Erythroblast (primary cell): ENCODE results near the gene SIGLEC6.

Experiments used
- DNase-seq, 2 experiments: peaks; one replicate each; lab custom pipeline; 2025; lab: John Stamatoyannopoulos, UW
- GATA1 ChIP-seq: IDR thresholded peaks from 2 replicates; pipeline ENCODE4 v1.6.1; 2011; ENCODE audit warnings: low read depth, mild to moderate bottlenecking, control low read depth, low read length, moderate library complexity
- POLR2A ChIP-seq: IDR thresholded peaks from 2 replicates; pipeline ENCODE4 v1.6.1; 2011; ENCODE audit warnings: mild to moderate bottlenecking, low read length

The SIGLEC6 gene

GRCh38 chr19:51559240-51559639 is 27.8 kb upstream of the SIGLEC6 start:
- TF ChIP-seq GATA1 (no peak), POLR2A (no peak)

DNA sequence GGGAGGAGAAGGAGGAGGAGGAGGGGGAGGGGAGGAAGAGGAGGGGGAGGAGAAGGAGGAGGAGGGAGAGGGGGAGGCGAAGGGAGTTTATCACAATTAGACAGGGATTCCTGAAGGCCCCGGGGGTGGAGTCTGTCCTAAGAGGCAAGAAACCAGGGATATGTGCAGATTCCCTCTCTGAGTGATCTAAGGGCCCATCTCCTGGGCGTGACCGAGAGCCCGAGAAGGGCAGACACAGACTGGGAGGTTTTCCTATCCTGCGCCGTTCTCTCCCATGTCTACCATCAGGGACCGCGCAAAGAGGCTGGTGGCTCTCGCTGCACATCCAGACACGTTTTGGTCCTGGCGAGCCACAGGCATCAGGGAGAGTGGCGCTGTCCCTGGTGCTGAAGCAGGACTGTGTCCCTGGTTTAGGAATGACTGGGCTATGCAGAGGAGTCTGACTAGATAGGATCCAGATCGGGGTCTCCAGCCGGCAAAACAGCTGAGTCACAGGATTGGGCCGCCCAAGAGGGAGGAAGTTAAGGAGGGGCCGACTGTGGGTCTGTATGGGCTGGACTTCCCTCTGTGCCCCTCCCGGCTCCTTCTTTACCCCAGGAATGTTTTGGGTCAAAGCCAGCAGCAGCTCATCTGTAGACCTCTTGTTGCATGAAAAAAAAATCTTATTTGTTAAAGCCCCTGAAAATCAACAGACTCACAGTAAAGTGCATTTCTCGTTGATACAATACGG is 21.7 kb upstream of the SIGLEC6 start:
- DNase-seq: peak; percentile 76 to 86
- TF ChIP-seq GATA1 (no peak), POLR2A (no peak)

More at GRCh38 chr19:51559240-51559639, 27.8 kb upstream of the SIGLEC6 start:
- DNase-seq: no peak

DNA sequence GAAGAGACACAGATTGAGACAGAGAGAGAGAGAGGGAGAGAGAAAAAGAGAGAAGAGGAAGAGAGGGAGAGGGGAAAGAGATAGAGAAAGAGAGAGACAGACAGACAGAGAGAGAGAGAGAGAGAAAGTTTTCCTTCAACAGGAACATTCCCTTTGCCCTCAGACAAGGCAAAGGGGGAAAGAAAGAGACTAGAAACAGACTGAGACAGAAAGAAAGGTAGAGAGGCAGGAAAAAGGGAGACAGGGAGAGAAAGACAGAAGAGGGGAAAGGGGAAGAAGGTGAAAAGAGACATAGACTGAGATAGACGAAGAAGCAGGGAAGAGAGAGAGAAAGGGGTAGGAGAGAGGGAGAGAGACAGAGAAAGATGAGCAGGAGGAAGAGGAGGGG is 21.1 kb upstream of the SIGLEC6 start:
- no peak for DNase-seq
- no peak for TF ChIP-seq POLR2A
- no peak for TF ChIP-seq GATA1

- DNase-seq: no peak
- TF ChIP-seq GATA1: no peak
- no peak for TF ChIP-seq POLR2A
Measured at GRCh38 chr19:51551673-51552432, 20.4 kb upstream of the SIGLEC6 start.

DNA sequence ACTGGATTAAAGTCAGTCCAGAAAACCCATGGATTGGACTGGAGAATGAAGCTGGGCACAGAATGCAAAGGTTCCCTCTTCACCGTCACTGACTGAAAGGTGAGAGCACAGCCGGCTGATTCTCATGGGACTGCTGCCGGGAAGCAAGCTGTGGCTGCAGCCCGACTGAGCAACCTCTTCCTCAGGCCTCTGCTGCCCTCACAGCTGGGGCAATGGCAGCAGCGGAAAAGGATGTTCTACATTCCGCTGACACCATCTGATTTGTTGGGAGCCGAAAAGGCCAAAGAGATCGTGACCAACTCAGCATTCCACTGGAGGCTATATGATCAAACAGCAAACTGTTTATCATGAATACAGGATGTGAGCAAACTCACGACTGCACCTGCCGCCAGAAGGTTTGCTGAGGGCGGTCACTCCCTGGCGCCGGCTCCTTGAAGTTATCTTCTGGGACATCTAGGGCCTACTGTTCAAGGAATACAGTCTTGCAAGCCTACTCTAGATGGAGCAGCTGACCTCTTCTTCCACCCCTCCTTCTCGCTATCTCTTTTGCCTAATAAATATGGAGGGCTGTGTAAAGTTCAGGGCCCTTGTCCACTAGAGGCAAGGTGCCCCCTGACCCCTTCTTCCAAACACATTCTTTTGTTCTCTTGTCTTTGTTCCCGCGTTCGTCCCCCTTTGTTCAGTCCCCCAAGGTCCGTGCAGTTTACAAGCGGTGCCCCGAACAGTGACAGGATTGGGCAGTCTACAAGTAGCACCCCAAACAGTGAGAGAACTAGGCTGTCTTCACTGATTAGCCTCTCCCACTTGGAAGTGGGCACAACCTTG is 19.6 kb upstream of the SIGLEC6 start:
- no peak for DNase-seq
- no peak for TF ChIP-seq GATA1
- peak; percentile 29 for TF ChIP-seq POLR2A

- peak; percentile 55 for TF ChIP-seq POLR2A
- TF ChIP-seq GATA1: no peak
- DNase-seq: peak; percentile 43 to 68
Measured at GRCh38 chr19:51549533-51550324, 18.3 kb upstream of the SIGLEC6 start.

GRCh38 chr19:51548891-51549305 is 17.4 kb upstream of the SIGLEC6 start:
- DNase-seq: no peak
- no peak for TF ChIP-seq POLR2A
- no peak for TF ChIP-seq GATA1

- peak; percentile 77 to 84 for DNase-seq
- TF ChIP-seq POLR2A: no peak
- no peak for TF ChIP-seq GATA1
Measured at GRCh38 chr19:51548213-51548651, 16.8 kb upstream of the SIGLEC6 start.

DNA sequence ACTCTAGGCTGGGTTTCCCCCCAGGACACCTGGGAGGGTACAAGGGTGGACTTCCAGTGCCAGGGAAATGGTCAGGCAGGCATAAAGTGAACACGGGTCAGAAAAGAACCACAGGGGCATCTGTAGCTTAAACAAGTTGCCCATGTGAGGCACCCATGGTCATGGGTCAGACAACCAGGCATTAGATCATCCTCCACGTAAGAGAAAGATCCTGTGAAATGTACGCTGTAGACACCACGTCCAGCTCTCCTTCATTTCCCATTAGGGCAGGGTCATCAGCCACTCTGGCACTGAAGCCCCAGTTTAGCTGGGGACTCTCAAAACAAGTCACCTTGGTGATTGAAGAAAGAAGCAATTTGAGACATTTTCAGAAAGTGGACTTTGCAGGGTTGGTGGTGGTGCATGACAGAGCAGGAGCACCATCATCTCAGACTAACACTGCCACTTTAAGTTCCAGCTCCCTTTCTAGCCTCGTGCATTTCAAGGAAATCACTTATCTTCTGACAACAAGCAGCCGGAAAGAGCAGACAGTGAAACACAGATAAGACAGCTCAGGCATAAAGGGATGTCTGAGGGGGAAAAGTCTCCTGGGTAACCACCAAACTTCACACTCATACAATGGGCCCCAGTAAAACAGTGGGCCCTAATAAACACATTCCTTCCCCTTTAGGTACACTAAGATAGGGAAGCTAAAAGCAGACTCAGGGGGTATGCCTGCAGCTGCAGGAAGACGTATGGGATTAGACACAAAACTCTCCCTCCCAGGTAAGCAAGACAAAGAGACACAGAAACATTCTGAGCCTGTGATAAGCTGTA is 16.1 kb upstream of the SIGLEC6 start:
- peak; percentile 89 for TF ChIP-seq POLR2A
- peak; percentile 89 for TF ChIP-seq GATA1
- peak; percentile 93 to 97 for DNase-seq

DNA sequence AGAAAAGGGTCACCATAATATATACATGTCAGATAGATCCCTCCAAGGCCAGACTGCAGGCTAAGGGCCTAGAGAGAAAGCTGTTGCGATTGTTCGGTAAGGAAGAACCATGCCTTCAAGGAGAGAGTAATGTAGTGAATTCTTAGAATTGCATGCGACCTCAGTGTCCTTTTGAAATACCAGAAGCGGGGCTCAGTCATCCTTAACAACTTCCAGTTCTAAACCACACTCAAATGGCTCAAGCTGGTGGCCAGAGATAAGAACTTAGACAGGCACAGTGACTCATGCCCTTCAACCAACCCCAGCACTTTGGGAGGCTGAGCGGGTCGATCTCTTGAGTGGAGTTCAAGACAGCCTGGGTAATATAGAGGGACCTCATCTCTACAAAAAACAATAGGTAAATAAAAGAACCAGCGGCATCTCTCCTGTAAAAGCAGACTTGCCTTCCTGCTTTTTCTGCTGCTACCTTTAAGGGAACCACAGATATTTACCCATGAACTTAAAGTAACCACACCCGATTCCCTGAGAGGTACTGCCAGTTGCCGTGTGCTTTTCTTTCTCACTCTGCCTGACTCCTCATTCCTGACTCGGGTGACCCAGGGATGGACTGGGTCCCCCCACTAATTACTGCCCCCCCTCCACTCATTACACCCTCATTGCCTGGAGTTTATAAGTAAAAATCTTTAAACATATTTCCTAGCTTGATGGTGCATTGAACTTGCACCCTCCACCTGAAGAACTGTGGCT is 15.4 kb upstream of the SIGLEC6 start:
- DNase-seq: peak; percentile 97 to 99
- TF ChIP-seq POLR2A (peak; percentile 73), GATA1 (peak; percentile 88)

GRCh38 chr19:51546107-51546649 is 14.7 kb upstream of the SIGLEC6 start:
- DNase-seq: no peak
- no peak for TF ChIP-seq POLR2A
- no peak for TF ChIP-seq GATA1
